ENCODE results near the gene MAML3.
A peak's percentile ranks its signal among the peaks of the same experiment; 100 is the strongest.

The MAML3 gene

DNA sequence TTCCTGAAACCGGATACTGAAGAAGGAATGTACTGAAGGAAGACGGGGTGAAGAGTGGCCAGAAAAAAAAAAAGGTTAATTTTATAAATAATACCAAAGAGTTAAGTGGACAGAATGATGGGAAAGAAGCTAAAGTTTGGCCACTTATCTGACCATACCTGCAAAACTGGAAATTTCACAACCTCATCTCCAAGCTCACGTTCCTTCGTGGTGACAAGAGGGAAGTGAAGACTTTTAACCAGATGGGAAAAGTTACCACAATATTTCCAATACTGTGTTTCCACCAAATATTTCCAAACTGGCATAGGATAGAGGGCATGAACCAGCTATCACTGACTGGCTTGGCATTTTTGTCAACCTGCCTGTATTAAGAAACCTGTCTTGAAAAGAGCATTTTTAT lies 56.4 kb downstream of the MAML3 start:
- no peak for DNase-seq

DNA sequence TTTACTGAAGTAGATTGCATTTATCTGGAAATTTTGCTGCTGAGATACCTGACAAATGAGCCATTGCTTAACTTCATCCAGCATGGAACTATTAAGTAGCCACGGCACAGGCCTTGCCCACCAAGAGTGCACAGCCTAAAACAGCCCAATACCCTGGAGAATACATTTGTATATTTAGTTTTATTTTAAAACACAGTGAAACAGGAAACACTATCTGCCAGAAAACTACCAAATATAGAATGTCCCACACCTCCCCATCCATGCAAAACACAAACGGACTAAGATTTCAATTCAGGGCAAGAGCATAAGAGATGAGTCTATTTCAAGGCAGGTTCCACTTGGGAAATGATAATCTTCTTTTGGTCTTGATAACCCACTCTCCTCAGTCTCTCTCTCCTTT lies 57.1 kb downstream of the MAML3 start:
- no peak for DNase-seq

DNA sequence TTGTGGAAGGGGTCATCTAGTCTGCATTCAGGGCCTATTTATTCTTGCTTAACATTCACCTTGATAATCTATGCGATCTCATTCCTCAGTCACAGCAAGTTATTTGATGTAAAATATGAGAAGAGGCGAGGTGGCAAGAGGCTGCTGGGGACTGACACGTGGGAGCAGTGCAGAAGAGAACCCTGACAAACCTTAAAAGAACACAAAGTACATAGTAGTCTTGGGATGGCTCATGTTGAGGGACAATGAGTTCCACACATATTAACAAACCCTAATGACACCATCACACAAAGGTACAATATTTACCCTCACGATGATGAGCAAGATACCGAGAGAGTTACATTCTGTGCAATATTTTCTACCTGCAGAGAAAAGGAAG lies 57.5 kb downstream of the MAML3 start:
- no peak for DNase-seq

DNA sequence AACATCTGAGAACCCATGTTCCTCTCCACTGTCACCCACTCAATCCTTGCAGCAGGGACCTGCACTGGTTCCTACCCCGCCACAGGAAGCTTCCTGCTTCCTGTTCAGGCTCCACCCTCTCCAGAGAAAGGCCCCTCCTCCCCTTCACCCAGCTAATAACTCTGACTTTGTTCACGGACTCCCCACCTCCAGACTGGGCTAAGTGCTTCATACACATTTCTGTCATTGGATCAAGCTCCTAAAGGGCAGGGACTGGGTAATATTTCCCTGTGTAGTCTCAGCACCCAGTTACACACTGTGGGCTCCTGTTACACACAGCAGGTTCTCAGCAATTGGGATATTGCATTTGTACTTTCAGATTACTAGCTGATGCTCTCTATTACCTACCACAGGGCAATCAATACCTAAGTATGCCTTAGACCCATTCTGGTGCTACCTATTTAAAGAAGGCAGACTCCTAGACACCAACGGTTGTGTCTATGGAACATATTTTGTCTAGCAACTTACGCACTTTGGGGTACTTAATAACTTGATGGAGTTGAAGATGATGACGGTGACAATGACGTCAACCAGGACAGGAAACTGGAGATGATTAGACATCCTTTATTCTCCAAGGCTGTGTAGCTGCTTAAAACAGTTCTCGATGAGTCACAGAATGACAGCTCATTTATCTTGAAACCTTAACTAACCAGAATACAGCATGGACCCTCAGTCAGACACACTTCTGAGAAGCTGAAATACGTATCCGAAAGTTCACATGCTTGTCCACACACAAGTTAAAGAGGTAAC lies 58.1 kb downstream of the MAML3 start:
- DNase-seq, result peak; percentile 71

DNA sequence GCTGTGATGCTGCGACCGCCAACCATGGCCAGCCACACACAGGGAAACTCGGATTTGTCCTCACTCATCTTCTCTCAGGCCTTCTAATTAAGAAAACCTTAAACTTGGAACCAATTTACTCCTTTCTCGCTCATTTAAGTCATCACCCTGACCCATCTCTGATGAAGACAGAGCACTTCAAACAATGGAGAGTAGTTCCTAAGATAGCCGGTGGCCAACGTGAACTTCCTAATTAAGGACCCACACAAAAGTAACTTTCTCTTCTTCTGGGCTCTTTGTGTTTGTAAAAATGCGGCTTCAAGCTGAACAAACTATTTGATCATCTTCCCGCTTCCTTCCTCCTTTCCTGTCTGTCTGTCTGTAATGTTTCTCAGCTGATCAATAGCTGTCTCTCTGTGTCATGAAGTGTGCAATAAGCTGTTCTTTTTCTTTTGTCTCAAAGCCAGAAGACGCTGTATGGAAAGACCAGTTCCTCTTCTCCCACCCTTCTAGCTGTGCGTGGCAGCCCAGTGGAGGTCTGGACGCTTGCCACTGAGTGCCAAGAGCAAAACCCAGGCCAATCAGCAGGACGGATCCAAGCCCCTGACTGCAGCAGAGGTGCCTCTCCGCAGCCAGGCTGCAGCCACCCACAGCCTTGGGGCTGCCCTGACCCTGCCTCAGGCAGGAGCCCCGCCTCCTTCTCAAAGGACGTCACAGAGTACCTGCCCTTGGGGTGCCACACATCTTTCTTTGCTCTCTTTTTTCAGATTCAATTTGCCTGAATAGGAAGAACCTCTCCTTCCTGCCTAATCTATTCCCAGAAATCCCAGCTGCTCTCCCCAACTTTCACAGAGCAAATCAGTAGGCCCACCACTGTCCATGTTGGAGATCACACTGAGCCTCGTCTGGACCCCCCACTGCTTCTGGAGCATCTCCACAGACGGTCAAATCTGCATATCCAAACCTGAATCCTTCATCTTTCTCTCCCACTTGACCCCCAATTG lies 59.3 kb downstream of the MAML3 start:
- no peak for DNase-seq

DNA sequence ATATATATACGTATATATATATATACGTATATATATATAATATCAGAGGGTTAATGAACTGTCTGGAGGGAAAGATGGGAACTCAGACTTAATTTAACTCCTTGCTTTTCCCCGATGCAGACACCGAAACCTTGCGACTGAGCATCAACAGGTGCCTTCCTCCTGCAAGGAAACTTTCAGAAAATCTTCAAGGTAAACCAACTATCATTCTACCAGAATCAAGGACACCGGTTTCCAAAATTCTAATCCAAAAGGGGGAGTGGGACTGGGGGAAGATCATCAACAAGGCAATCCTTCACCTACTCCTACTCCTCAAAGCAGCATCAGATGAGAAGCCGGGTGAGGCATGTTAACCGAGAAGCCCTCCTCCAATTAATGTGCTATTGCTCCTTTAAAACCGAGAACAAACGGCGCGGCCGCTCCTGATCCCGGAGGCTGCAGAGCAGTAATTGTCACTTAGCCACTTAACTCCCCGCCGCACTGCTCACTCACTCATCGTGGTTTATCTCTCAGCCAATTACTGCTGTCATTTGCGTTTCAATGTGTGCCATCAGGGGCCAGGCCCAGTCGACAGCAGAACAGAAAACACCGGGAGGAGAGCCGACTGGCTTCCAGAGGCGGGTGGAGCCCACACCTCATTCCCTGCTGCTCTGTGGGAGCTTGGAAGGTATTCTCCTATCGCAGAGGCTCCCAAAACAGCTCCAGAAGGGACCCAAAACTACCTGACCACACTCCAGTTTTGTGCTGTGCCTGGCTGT lies 61.7 kb downstream of the MAML3 start:
- no peak for DNase-seq

DNA sequence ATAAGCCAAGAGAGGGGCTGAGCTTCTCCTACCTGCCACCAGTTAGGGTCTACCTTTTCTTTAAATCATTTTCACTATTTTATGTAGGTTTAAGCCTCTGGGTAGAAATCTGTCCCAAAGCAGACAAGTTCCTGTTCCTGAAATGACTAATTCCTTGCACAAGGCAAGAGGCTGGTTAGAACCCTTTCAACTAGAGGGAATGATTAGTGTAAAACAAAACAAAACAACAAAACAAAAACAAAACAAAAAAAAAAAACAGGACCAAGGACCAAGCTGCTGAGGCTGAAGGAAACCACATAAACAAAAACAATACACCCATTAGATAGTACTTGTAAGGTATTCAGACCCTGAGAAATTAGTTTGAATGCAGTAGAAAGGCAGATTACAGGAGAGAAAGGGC lies 62.7 kb downstream of the MAML3 start:
- DNase-seq, result no peak

DNA sequence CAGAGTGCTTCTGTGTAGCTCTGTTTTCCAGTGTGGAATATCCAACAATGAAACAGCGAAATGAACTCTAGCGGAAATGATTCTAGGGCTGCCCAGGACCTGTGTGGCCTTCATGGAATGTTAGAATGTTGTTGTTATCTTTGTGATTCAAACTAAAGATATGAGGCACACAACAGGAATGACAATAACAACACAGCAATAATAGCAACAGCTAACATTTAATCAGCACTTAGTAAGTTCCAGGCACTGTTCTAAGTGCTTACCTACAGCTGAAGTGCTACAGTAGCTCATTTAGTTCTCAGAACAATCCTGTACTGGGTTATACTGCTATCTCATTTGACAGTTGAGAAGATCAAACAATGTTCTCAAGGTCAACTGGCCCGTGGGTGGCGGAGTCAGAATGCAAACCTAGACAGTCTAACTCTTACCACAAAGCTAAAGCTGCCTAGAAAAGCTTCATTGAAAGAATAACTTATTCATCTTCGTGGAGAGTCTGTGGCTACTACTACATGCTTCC lies 63.7 kb downstream of the MAML3 start:
- DNase-seq, result no peak

DNA sequence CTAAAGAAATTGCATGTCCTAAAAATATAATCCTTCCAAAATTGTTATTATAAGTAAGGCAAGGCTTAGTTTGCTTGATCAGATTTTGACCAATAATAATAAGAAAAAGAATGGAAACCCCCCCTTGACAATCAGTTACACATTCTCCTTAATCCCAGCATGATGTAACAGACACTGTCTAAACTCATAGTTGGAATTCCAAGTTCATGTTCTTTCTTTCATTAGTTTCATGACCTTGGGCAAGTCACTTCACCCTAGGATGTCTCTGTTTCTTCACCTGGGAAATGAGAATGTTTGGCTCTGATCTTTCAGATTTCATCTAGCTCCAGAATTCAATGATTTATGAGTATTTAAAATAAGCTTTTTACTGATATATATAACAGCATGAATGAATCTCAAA lies 64.8 kb downstream of the MAML3 start:
- no peak for DNase-seq

DNA sequence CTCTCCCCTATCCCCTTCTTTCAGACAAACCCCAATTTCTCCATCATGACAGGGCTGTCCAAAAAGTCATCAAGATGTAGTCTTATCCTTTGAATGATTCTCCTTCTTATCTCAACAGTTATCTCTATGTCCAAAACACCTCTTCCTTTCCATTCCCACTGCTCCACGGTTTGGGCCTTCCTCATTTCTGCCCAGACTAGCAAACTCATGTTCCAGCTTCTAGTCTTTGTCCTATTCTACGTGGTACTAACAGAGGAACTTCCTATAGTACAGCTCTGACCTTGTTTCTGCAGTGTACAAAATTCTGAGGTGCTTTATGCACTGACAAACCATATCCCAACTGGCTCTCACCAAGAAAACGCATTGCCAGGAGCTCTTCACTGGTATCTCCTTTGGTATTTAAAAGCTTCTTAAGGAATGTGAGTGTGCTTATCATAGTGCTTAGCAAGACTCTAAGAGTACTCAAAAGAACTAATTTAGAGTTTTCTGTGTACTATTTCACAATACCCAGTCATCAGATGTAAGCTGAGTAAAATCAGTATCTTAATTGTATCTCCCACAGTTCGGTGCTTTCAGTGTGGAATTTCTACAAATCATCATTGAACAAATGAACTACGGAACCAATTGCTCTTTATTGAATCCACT lies 65.5 kb downstream of the MAML3 start:
- DNase-seq, result no peak

DNA sequence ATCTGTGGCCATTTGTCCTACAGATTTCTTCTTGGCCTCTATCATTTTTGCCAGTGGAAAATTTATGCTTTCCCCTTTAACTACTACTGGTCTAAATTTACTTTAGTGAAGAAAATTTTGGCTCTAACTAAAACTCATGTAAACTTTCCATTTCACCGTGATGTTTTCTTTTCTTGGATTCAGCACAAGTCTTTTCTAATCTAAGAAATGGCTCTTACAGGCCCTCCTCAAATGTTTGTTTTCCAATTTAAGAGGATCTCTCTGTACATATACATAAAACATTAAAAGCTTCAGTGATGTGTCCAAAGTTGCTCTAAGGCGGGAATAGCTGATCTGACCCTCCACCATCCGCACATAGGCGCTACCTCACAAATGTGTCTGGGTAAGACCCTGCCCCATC lies 68.1 kb downstream of the MAML3 start:
- DNase-seq, result no peak

DNA sequence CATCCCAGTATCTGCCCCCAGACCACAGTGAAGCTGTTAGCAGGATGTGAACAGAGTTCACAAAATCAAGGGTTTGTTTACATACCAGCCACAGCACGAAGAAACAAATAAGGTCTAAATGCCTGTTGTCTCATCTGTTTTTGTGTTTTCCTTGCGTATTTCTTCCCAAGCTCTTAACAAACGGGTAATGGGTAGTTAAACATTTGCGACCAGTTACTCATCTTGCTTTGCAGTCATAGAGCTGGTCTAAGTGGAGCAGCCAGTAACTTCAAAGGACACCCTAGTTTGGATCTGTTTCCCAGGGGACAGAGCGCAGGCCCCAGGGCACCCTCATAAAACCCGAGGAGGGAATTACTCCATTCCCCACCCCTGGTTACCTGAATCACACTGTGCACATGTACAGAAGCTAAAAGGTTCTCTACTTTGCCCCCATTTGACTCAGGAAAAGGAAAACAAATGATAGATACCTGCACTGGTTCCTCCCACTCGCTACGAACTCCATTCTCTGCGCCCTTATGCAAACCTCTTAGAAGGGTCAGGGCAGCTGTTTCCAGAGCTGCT lies 68.8 kb downstream of the MAML3 start:
- DNase-seq, result no peak

DNA sequence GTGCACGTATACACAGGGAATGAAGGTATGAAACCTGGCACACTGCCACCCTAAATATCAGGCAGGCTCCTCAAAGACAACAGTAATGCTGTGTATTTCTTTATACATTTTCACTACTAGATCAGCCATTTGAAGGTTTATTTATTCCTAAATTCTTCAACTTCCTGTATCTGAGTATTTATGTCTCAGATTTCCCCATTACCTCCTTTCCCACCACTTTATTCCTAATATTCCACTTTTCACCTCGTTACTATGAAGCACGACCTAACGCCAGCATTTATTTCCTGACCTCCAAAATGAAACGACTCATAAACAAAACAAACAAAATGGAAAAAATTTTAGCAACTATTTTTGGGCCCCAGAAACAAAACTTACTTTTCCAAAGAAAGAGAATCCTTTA lies 69.6 kb downstream of the MAML3 start:
- DNase-seq, result no peak

DNA sequence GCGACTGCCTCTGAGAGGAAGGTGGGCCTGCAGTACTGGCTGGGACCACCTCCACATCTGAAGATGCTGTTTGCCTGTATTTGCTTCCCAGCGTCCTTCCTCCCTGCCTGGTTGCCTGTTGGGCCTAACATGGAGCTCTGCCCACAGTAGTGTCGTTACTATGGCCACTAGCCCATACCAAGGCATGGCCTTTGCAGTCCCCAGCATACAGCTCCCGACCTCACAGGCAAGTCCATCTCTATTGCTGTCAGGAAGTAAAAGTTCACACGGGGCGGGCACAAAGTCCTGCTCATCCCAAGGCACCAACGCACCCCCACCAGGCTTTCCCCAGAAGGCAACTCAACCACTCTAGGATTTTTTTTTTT lies 71.6 kb downstream of the MAML3 start:
- DNase-seq, result no peak

DNA sequence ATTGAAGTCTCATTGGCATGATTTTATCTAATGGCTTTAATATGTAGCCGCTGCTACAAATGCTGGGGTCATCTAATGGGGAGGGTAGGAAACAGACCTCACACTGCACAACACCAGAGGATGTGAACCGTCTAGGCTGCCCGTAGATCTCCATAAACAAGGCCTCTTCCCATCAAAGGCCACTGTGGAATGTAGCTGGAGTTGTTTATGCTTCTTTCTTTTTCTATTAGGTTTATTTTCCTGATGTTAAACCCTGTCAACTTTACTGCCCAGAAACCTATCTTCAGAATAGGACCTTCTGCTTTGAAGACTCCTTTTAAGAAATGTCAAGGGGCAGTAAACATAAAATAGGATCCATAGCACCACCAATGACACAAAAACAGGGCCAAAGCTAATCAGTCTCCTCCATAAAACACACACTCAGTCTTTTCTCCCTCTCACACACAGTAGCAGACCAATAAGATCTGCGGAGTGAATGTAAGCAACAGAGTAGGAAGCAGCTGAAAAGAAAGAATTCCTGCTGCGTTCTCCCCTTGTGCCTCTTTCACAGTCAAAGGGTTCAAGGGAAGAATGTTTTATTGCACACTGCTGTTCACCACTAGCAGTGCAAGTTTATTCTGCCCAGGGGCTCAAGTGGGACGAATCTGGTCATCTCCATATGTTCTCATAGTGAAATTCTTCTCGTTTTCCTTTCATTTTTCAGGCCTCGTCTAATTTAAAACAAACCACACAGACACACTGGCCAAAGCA lies 72.2 kb downstream of the MAML3 start:
- no peak for DNase-seq

DNA sequence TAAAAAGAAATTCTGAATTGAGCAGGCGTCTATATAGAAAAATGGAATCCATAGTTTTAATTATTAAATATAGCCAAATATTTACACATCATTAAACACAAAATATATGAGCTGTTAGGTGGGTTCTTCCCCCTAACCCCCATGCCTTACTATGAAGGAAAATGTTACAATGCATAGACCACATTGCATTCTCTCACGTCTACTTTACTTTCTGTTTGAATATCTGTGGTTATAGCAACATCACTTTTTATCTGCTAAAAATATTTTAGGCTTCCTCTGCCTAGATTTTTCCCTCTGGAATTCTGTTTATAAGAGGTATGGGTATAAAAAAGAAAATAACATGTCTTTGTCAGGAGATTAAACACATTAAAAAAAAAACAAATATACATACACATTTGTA lies 73.1 kb downstream of the MAML3 start:
- DNase-seq, result no peak

DNA sequence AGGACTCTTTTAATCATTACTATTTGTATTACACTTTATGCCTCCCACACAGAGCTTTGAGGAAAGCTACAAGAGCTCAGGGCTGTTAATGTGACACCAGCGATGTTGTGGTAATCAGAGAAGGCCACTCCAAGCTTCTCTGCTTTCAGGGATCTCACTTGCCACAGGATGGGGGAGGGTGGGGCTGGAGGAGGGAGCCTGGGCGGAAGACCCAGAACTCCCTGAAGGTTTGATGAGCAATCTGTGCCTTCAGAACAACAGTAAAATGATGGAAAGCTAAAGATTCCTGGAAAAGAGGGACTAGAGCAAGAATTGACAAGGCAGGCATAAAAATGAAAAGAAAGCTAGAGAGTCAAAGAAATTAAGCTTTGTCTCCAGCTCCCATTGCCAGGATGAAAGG lies 75.6 kb downstream of the MAML3 start:
- no peak for DNase-seq

DNA sequence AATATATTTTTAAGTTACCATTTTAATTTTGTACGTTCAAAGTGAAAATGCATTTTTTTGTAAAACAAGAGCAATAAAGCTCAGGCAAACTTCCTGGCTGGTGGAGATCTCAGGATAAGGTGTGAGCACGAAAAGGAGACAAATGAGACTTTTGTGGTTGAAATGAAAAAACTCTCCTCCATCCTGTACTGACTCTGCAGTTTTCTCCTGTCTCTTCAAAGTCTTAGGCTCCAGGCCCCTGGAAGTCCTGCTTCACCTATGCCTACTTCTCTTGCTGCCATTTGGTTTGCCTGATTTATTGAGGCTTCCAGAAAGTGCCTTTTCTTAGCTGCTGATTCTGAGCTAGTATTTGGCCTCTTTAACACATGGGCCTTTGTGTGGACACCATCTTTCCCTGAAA lies 77.7 kb downstream of the MAML3 start:
- no peak for DNase-seq

DNA sequence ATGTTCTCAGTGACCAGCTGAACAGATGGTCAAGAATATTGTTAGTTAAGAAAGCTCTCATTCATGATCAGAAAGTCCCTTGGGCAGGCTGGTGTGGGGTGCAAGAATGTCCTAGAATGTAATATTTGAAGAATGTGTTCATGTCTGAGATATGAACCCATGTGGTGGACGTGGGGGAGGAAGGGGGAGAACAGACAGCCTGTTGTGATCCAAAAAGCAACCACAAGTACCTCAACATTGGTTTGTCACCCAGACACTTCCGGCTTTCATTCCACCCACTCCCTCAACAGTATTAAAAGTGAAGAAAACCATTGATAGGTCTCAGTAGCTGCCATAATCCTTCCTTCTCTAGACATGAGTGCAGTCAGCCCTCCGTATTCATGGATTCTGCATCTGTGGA lies 82.2 kb downstream of the MAML3 start:
- DNase-seq, result peak; percentile 59

DNA sequence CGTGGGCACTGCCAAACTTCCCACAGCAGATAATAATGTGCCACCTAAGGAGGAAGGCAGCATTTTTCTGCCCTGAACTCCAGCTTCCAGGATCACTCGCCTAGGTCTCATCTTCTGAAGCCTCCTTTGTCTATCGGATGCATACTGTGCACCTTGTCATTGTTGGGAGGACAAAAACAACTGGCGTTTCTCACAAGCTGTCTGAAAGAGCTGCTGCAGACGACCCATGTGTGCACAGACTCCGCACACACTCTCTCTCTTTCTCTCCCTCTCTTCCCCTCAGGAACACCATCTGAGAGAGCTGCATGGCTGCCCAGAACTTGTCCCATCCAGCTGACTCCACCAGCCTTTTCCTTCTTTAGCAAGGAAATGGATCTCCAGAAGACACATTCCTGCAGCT lies 83.0 kb downstream of the MAML3 start:
- no peak for DNase-seq

DNA sequence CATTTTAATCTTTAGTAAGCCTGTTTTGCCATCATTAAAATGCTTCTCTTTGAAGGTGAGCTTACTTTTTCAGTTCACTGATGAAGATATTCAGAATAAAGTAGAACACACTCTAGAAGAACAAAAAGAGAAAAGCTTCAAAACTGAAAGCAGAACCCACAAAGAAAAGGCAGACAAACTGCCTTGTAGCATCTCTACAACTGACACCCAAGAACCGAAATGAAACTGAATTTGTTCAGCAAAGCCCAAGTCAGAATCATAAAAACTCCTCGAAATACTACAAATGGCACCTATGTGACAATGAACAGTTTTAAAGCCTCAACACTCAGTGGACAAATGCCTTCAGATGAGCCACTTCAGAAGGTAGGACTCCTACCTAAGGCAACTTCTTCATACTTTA lies 83.6 kb downstream of the MAML3 start:
- DNase-seq, result no peak

DNA sequence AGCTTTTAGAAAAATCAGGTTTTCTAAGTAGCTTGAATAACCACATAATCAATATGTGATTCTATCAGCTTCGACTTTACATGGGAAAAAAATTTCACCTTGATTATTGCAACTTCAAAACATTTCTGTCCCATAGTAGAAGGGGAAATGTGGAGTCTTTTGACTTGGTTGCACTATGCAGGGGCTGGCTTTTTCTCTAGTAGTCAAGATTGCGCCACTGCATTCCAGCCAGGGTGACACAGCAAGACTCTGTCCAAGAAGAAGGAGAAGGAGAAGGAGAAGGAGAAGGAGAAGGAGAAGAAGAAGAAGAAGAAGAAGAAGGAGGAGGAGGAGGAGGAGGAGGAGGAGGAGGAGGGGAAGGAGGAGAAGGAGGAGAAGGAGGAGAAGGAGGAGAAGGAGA lies 84.9 kb downstream of the MAML3 start:
- peak; percentile 40 for DNase-seq
